ENCODE measurements around the gene CBARP. TPM values are rescaled to one million over a fixed set of nuclear protein-coding genes. Genes with fewer than 3 reads are reported as not detected.

CBARP gene
- total and polyA plus RNA-seq, 2 of the 13 experiments (the other 11 are each of a cell fraction or from before 2014, with no cell fraction given): 1.2 to 1.4 TPM

DNA sequence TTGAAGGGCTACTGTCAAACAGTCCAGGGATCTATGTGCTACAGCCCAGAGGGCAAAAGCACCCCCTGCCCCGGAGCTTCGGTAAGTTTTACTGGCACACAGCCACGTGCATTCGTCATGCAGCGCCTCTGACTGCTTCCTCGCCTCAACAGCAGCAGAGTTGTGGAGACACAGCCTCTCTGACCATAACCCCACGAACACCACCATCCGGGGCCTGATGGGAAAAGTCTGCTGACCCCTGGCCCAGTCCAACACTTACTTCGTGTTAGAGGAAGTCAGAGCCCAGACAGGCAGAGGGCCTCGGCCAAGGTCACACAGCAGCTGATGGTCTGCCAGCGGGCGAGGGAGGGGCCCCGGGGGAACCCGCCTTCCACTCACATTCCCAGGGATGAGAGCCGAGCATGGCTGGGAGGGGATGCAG is 5.1 kb downstream of the CBARP start (continued):
- TF ChIP-seq, protein P1, sequence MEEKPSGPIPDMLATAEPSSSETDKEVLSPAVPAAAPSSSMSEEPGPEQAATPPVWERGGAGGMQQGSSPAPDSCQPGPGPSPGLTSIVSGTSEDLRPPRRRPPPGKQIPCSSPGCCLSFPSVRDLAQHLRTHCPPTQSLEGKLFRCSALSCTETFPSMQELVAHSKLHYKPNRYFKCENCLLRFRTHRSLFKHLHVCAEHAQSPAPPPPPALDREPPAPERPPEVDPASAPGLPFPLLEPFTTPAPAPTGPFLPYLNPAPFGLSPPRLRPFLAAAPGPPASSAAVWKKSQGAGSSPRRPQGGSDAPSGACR (CRISPR knock-in tag; IDR thresholded peaks at IDR 0.05): no peak
- no peak for TF ChIP-seq FOXM1 (CRISPR knock-in tag; IDR thresholded peaks at IDR 0.05)

DNA sequence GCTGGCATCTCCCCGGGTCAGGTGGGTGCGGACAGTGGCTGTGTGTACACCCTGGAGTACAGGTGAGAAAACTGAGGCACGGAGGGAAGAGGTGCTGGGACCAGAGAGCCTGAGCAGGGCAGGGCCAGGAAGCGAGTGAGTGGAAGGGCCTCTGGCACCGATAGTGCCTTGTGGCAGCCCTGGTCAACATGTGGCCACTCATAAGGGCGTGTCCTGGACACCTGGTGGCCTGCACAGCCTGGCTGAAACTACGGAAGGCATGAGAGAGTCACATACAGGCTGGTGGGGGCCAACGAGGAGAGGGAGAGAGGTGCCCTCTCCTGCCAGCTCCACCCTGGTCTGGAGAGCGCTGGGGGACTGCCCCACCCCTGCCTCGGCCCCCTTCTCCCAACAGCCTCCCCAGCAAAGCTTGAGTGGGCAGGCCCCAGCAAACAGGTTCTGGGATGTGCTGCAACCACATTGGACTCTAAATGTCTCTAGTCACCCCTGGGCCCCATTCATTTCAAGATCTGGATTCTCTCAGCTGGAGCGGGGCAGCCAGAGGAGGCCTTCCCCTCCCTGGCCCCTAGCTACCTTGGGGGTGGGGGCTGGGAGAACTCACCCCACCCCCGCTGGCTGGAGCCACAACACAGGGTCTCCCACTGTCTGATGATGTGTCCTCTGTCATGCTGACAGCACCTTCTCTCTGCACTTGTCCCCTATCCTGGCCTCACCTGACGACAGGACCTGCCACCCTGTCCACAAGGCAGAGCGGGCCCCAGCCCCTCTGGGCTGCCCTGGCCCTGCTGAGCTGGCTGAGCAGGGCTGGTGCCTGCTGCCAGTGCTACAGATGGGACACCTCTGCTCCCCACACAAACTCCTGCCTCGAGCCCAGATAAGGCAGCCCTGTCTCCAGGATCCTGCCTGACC is 5.8 kb downstream of the CBARP start:
- Histone ChIP-seq H2AFZ (ENCODE audit: low read length) (no peak overlapping the region), H3K79me2 (ENCODE audit: insufficient read depth, low read length) (no peaks in the 10 kb centered on the region), H3K4me2 (ENCODE audit: low read depth, low read length) (peak overlapping the region; percentile 31), H3K27me3 (ENCODE audit: control insufficient read depth in 1 of 2, insufficient read depth in 2 of 2, low read length in 2 of 2) (no peaks in the 10 kb centered on the region), H3K27ac (ENCODE audit: extremely low read length, insufficient read depth, low read length) (peak overlapping the region; percentile 39), H3K4me1 (ENCODE audit: insufficient read depth, low read length) (peaks cover 24% of the 10 kb centered on the region), H4K20me1 (ENCODE audit: insufficient read depth, low read length) (no peaks in the 10 kb centered on the region), H3K9ac (ENCODE audit: insufficient read depth, low read depth, low read length) (no peak overlapping the region), H3K9me3 (ENCODE audit: low read length) (no peaks in the 10 kb centered on the region), H3K4me3 (replicated peaks in 1 of 3; ENCODE audit: insufficient read depth in 1 of 3, low read depth in 2 of 3, low read length in 3 of 3) (no peak overlapping the region), H3K36me3 (replicated peaks in 1 of 2; ENCODE audit: control insufficient read depth in 1 of 2, insufficient read depth in 2 of 2, low read length in 2 of 2) (peaks cover 0 to 3% of the 10 kb centered on the region in 2 experiments; a peak in 2 of 5 replicates)
- TF ChIP-seq, protein P2, sequence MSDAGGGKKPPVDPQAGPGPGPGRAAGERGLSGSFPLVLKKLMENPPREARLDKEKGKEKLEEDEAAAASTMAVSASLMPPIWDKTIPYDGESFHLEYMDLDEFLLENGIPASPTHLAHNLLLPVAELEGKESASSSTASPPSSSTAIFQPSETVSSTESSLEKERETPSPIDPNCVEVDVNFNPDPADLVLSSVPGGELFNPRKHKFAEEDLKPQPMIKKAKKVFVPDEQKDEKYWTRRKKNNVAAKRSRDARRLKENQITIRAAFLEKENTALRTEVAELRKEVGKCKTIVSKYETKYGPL (CRISPR knock-in tag; IDR thresholded peaks at IDR 0.05): no peak
- TF ChIP-seq, protein P3, sequence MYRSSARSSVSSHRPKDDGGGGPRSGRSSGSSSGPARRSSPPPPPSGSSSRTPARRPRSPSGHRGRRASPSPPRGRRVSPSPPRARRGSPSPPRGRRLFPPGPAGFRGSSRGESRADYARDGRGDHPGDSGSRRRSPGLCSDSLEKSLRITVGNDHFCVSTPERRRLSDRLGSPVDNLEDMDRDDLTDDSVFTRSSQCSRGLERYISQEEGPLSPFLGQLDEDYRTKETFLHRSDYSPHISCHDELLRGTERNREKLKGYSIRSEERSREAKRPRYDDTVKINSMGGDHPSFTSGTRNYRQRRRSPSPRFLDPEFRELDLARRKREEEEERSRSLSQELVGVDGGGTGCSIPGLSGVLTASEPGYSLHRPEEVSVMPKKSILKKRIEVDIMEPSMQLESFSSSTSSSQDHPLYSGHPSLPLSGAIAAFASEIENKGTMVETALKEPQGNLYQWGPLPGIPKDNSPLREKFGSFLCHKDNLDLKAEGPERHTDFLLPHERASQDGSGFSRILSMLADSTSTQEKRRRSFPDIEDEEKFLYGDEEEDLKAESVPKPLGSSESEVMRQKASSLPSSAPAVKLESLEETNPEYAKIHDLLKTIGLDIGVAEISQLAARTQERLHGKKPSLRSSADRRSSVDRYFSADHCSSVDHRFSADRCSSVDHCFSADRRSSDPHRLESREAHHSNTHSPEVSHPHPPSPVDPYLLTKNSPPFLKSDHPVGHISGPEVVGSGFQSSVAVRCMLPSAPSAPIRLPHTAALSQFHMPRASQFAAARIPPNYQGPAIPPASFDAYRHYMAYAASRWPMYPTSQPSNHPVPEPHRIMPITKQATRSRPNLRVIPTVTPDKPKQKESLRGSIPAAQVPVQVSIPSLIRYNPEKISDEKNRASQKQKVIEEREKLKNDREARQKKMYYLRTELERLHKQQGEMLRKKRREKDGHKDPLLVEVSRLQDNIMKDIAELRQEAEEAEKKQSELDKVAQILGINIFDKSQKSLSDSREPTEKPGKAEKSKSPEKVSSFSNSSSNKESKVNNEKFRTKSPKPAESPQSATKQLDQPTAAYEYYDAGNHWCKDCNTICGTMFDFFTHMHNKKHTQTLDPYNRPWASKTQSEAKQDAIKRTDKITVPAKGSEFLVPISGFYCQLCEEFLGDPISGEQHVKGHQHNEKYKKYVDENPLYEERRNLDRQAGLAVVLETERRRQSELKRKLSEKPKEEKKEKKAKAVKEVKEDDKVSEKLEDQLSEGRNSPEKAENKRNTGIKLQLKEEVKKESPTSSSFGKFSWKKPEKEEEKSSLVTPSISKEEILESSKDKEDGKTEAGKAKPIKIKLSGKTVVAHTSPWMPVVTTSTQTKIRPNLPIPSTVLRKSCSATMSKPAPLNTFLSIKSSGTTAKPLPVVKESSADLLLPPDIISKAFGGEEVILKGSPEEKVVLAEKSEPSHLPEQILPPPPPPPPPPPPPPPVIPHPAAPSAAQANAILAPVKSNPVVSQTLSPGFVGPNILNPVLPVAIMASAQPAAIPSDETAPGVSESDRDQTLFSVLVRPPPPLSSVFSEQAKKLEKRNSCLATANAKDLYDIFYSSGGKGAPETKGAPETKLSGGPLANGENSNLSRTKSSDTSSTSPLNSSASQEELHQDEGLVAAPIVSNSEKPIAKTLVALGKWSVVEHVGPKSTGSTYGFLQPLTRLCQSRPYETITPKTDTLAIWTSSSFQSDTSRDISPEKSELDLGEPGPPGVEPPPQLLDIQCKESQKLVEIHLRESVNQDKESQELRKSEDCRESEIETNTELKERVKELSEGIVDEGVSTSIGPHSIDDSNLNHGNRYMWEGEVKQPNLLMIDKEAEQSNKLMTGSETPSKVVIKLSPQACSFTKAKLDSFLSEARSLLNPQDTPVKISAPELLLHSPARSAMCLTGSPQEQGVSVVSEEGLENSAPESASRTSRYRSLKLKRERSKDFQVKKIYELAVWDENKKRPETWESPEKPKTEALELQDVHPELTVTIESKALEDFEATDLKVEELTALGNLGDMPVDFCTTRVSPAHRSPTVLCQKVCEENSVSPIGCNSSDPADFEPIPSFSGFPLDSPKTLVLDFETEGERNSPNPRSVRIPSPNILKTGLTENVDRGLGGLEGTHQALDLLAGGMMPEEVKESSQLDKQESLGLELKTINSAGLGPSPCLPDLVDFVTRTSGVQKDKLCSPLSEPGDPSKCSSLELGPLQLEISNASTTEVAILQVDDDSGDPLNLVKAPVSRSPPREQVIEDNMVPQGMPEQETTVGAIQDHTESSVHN (CRISPR knock-in tag; IDR thresholded peaks at IDR 0.05): 0 out of 2 replicates have a peak, but pooled peaks have one; percentile 29
- no peak for TF ChIP-seq RCOR2 (CRISPR knock-in tag; IDR thresholded peaks at IDR 0.05)
- 0 out of 2 replicates have a peak, but pooled peaks have one; percentile 21 for TF ChIP-seq NRL (CRISPR knock-in tag; IDR thresholded peaks at IDR 0.05; ENCODE audit: borderline replicate concordance)
- TF ChIP-seq ZNF468 (CRISPR knock-in tag; IDR thresholded peaks at IDR 0.05): no peak
- 0 out of 2 replicates have a peak, but pooled peaks have one; percentile 26 for TF ChIP-seq MTA1 (CRISPR knock-in tag; IDR thresholded peaks at IDR 0.05; ENCODE audit: borderline replicate concordance)
- TF ChIP-seq, protein P4, sequence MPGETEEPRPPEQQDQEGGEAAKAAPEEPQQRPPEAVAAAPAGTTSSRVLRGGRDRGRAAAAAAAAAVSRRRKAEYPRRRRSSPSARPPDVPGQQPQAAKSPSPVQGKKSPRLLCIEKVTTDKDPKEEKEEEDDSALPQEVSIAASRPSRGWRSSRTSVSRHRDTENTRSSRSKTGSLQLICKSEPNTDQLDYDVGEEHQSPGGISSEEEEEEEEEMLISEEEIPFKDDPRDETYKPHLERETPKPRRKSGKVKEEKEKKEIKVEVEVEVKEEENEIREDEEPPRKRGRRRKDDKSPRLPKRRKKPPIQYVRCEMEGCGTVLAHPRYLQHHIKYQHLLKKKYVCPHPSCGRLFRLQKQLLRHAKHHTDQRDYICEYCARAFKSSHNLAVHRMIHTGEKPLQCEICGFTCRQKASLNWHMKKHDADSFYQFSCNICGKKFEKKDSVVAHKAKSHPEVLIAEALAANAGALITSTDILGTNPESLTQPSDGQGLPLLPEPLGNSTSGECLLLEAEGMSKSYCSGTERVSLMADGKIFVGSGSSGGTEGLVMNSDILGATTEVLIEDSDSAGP (CRISPR knock-in tag; IDR thresholded peaks at IDR 0.05; ENCODE audit: borderline replicate concordance): 0 out of 2 replicates have a peak, but pooled peaks have one; percentile 10
- DNase-seq (ENCODE audit: low spot score) (no peak), ATAC-seq (peak; percentile 26), FAIRE-seq (no peak)
- POLR2A ChIA-PET: interaction anchor here (0.7 to 1.3 kb wide), 3 partner anchors 9 to 18 kb away, joined by 3 read pairs; partner anchors contain the start of gene ATP5F1D
- CTCF ChIA-PET (ENCODE audit: low intra/inter-chr PET ratio, low total read pairs): no interaction called here
- in situ Hi-C loops (cut with HindIII; ENCODE audit: extremely low pct_ligation_motif_present, low pct_unique_long_range_greater_than_20kb): no loop called here
- intact Hi-C loops (cut with micrococcal nuclease; ENCODE audit: unreplicated experiment): no loop called here
- WGBS (ENCODE audit: low lambda C conversion rate): 87% methylated on average over 6 of the region's 15 CpGs
- BruUV-seq (replicated peaks): no TSS peak
